ENCODE measurements around the gene VENTX.

VENTX gene

GRCh38 chr10:133194151-133194550 lies 43.5 kb upstream of the VENTX start:
- H3K4me3 ChIP-seq (replicated peaks in 1 of 2; ENCODE audit: low read depth in 2 of 2, low read length in 2 of 2): no peak overlapping the region
- no peak for TF ChIP-seq CTCF (IDR thresholded peaks at IDR 0.05; ENCODE audit: low read depth, low read length)
- DNase-seq (ENCODE audit: low read depth in 2 of 2): no peak

GRCh38 chr10:133195096-133195495 lies 42.6 kb upstream of the VENTX start:
- H3K4me3 ChIP-seq (replicated peaks in 1 of 2; ENCODE audit: low read depth in 2 of 2, low read length in 2 of 2): no peak overlapping the region
- DNase-seq (ENCODE audit: low read depth in 2 of 2): no peak
- TF ChIP-seq CTCF (IDR thresholded peaks at IDR 0.05; ENCODE audit: low read depth, low read length): no peak

GRCh38 chr10:133195611-133196010 lies 42.0 kb upstream of the VENTX start:
- no peak for TF ChIP-seq CTCF (IDR thresholded peaks at IDR 0.05; ENCODE audit: low read depth, low read length)
- H3K4me3 ChIP-seq (replicated peaks in 1 of 2; ENCODE audit: low read depth in 2 of 2, low read length in 2 of 2): no peak overlapping the region
- DNase-seq (ENCODE audit: low read depth in 2 of 2): no peak

GRCh38 chr10:133196221-133196915 lies 41.3 kb upstream of the VENTX start:
- TF ChIP-seq CTCF (IDR thresholded peaks at IDR 0.05; ENCODE audit: low read depth, low read length): no peak
- peak in 1 of 2 donors; percentile 7 for DNase-seq (ENCODE audit: low read depth in 2 of 2)
- H3K4me3 ChIP-seq (replicated peaks in 1 of 2; ENCODE audit: low read depth in 2 of 2, low read length in 2 of 2): no peak overlapping the region

- DNase-seq (ENCODE audit: low read depth in 2 of 2): no peak
- no peak overlapping the region for H3K4me3 ChIP-seq (replicated peaks in 1 of 2; ENCODE audit: low read depth in 2 of 2, low read length in 2 of 2)
- TF ChIP-seq CTCF (IDR thresholded peaks at IDR 0.05; ENCODE audit: low read depth, low read length): no peak
Measured at GRCh38 chr10:133196936-133197758, 40.5 kb upstream of the VENTX start.

GRCh38 chr10:133197786-133198185 lies 39.9 kb upstream of the VENTX start:
- no peak for TF ChIP-seq CTCF (IDR thresholded peaks at IDR 0.05; ENCODE audit: low read depth, low read length)
- no peak overlapping the region for H3K4me3 ChIP-seq (replicated peaks in 1 of 2; ENCODE audit: low read depth in 2 of 2, low read length in 2 of 2)
- no peak for DNase-seq (ENCODE audit: low read depth in 2 of 2)
